ENCODE measurements around the gene EMILIN2.

The EMILIN2 gene

GRCh38 chr18:2871111-2871720, 24.4 kb downstream of the EMILIN2 start:
- DNase-seq (ENCODE audit: extremely low spot score, insufficient read length, low read depth) (no peak), FAIRE-seq (no peak)

GRCh38 chr18:2872095-2872494, 25.3 kb downstream of the EMILIN2 start:
- DNase-seq (ENCODE audit: extremely low spot score, insufficient read length, low read depth) (no peak), FAIRE-seq (no peak)

- DNase-seq (ENCODE audit: extremely low spot score, insufficient read length, low read depth) (no peak), FAIRE-seq (no peak)
These were observed 28.0 kb downstream of the EMILIN2 start for GRCh38 chr18:2874765-2875164.

GRCh38 chr18:2878656-2879330, 32.0 kb downstream of the EMILIN2 start:
- FAIRE-seq (no peak), DNase-seq (ENCODE audit: extremely low spot score, insufficient read length, low read depth) (no peak)

- DNase-seq (ENCODE audit: extremely low spot score, insufficient read length, low read depth) (no peak), FAIRE-seq (no peak)
These were observed 33.1 kb downstream of the EMILIN2 start for GRCh38 chr18:2879889-2880288.

GRCh38 chr18:2880473-2880872, 33.7 kb downstream of the EMILIN2 start:
- no peak for FAIRE-seq

GRCh38 chr18:2881088-2881839, 34.5 kb downstream of the EMILIN2 start:
- FAIRE-seq (no peak), DNase-seq (ENCODE audit: extremely low spot score, insufficient read length, low read depth) (no peak)

More at GRCh38 chr18:2880473-2880872, 33.7 kb downstream of the EMILIN2 start:
- no peak for DNase-seq (ENCODE audit: extremely low spot score, insufficient read length, low read depth)

GRCh38 chr18:2881840-2882195, 35.0 kb downstream of the EMILIN2 start:
- DNase-seq (ENCODE audit: extremely low spot score, insufficient read length, low read depth) (no peak), FAIRE-seq (no peak)

- FAIRE-seq: no peak
These were observed 35.4 kb downstream of the EMILIN2 start for GRCh38 chr18:2882201-2882600.

GRCh38 chr18:2883076-2883735, 36.4 kb downstream of the EMILIN2 start:
- DNase-seq (ENCODE audit: extremely low spot score, insufficient read length, low read depth) (no peak), FAIRE-seq (peak; percentile 21)

More at GRCh38 chr18:2882201-2882600, 35.4 kb downstream of the EMILIN2 start:
- no peak for DNase-seq (ENCODE audit: extremely low spot score, insufficient read length, low read depth)

- DNase-seq (ENCODE audit: extremely low spot score, insufficient read length, low read depth): no peak
- no peak for FAIRE-seq
These were observed 38.0 kb downstream of the EMILIN2 start for GRCh38 chr18:2884706-2885285.

GRCh38 chr18:2887470-2887869, 40.7 kb downstream of the EMILIN2 start:
- FAIRE-seq: no peak
- DNase-seq (ENCODE audit: extremely low spot score, insufficient read length, low read depth): no peak

- DNase-seq (ENCODE audit: extremely low spot score, insufficient read length, low read depth) (no peak), FAIRE-seq (no peak)
These were observed 43.0 kb downstream of the EMILIN2 start for GRCh38 chr18:2889761-2890192.

- FAIRE-seq: no peak
- no peak for DNase-seq (ENCODE audit: extremely low spot score, insufficient read length, low read depth)
These were observed 43.8 kb downstream of the EMILIN2 start for GRCh38 chr18:2890606-2891005.

- FAIRE-seq (no peak), DNase-seq (ENCODE audit: extremely low spot score, insufficient read length, low read depth) (no peak)
These were observed 45.0 kb downstream of the EMILIN2 start for GRCh38 chr18:2891526-2892431.

- DNase-seq (ENCODE audit: extremely low spot score, insufficient read length, low read depth) (no peak), FAIRE-seq (no peak)
These were observed 46.2 kb downstream of the EMILIN2 start for GRCh38 chr18:2893056-2893455.

GRCh38 chr18:2893676-2894075, 46.9 kb downstream of the EMILIN2 start:
- FAIRE-seq (no peak), DNase-seq (ENCODE audit: extremely low spot score, insufficient read length, low read depth) (no peak)

GRCh38 chr18:2894131-2894840, 47.5 kb downstream of the EMILIN2 start:
- DNase-seq (ENCODE audit: extremely low spot score, insufficient read length, low read depth) (no peak), FAIRE-seq (no peak)

All from GM18507 (cell line).